Measurements from ENCODE around the gene TMTC3. TPM values are rescaled to one million over a fixed set of nuclear protein-coding genes. Genes with fewer than 3 reads are reported as not detected.
"Not testable (repeated sequence)": the region's sequence is repeated elsewhere in the genome, so short reads cannot be mapped to it uniquely, and the experiment has no call there.

TMTC3 gene
- 10 to 100 TPM; 13.0 to 15.2 TPM for total RNA-seq
- long read RNA-seq, full-length matches to known transcripts = 3 of 5 reads
- long read RNA-seq, partial matches to known transcripts = 1 of 5 reads
- long read RNA-seq, other reads (novel, unspliced or antisense) = 1 of 5 reads

DNA sequence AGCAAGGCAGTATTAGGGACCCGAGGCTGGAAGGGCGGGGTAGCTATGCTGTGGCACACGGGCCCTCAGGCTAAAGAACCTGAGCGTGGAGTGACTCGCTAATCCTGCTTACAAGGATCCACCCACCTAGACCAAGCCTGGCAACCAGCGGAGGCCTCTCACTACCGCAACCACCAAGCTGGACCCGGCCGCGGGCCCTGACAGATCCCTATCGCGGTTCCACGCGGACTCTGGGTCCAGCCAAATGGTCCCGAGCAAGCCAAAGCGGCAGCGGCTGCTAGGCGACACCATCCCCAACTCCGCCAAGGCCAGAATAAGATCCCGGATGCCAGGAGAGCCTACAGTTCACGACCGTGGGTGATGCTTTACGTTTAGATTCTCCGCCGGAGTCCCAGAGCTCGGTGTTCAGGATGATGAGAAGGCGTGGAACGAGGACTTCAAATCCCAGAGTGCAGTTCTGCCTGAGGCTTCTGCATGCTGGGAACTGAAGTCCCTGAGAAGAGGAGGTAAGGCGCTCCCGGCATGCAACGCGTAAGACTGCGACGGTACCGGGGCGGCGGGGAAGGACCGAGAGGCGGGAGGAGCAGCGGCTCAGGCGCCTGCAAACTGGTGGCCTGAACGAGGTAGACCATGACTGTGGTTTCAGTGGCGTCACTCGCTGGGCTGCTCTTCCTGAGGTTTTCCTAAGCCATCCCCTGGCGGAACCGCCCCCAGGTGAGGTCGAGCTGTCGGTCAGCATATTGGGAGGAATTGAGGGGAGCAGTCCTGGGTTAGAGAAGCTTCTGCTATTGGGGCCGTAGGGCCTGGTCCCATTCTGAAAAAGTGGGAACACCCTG, at the start of gene TMTC3, which contains the start of gene CEP290:
Gene TMTC3, plus strand, starts transcription at position 534 of the 836 bp plus-strand sequence. CDS start 6,009 bp downstream, outside the sequence.
Gene CEP290, minus strand, starts transcription at position 315 of the 836 bp plus-strand sequence. CDS start 781 bp downstream, outside the sequence.
- intact Hi-C loops (cut with DNase I, micrococcal nuclease) = no loop called here
- ATAC-seq = peak; percentile 94
- peak; percentile 95 to 98 for DNase-seq

DNA sequence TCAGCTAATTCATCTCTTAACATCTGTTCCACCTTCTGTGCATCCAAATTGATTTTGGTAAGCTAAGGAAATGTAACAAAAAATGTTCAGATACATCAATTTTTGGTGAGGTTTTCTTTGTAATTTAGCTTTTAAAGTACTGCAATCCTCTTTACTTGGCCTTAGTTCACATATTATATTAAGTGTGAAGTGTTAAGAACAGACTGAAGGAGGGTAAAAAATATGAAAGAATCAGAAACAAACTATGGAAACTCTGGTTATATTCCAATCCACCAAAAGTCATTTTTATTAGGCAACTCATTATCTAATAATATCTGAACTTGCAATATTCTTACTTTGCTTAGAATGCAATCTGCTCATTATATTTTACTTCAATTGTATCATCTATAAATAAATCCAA, 49.3 kb upstream of the TMTC3 start:
- intact Hi-C loops (cut with DNase I, micrococcal nuclease) = no loop called here
- DNase-seq (no peak), ATAC-seq (no peak)

DNA sequence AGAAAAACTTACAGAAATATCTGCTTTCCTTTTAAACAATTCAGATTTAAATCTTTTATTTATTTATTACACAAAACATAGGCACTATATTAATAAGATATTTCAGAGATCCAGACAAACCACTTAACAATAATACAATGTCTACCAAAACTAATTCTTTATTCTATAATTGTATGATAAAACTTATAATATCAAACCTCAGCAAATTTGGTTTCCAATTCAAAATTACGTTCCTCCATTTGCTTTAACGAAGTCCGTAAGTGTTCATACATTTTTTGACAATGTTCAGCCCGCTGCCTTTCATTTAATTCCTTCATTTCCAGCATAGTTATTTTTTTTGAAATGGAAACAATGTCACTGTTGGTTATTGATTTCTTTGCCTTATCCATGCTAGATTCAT, 48.5 kb upstream of the TMTC3 start:
- ATAC-seq (no peak), DNase-seq (no peak)
- intact Hi-C loops (cut with DNase I, micrococcal nuclease) = no loop called here

GRCh38 chr12:88108021-88108420, 34.1 kb upstream of the TMTC3 start:
- intact Hi-C loops (cut with DNase I, micrococcal nuclease) = no loop called here
- no peak for DNase-seq
- no peak for ATAC-seq

- peak; percentile 56 for ATAC-seq
- intact Hi-C loops (cut with DNase I, micrococcal nuclease) = no loop called here
- no peak for DNase-seq
Measured at GRCh38 chr12:88111074-88111652, 30.9 kb upstream of the TMTC3 start.

DNA sequence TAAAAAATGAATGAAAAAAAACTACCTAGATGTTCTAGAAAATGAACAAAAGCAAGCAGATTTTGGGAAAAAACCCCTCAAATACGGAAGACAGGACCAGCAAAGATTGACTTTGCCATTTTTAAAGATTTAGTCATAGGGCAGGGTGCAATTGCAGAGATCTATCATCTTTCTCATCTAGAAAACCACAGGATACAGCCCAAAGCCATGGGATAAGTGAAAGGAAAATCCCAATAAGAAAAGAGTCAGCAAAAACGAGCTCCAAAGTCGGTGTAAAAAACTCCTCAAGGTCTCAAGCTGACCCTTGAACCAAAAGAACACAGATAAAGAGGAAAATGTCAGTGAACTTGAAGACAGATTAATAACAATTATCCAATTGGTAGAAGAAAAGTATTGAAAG, 28.2 kb upstream of the TMTC3 start:
- intact Hi-C loops (cut with DNase I, micrococcal nuclease) = no loop called here
- DNase-seq (no peak), ATAC-seq (no peak)

DNA sequence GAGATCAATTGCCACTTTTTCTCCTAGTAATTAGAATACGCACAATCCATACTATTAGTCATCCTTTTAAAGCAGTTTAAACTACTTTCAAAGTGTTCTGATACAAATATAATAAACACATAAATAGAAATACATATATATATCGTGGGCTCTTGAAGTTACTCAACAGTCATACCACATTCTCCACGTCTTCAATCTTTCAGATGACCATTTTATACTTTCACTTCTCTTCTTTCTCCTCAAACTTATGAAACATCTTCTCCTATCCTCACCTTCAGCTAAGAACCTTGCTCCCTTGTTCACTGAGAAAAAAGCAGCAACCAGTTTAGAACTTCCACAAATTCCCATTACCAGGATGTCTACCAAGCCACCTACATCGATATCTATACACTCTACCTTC, 19.4 kb upstream of the TMTC3 start:
- intact Hi-C loops (cut with DNase I, micrococcal nuclease) = no loop called here
- ATAC-seq = no peak
- no peak for DNase-seq

DNA sequence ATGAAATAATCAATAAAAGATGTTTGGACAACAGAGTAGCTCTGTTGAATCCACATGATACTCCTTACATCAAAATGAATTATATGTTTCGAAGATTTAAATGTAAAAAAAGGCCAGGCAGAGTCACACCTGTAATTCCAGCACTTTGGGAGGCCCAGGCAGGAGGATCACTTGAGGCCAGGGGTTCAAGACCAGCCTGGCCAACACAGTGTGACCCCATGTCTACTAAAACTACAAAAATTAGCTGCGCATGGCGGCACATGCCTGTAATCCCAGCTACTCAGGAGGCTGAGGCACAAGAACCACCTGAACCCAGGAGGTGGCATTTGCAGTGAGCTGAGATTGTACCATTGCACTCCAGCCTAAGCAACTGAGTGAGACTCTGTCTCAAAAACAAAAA, 15.0 kb upstream of the TMTC3 start:
- DNase-seq = no peak
- intact Hi-C loops (cut with DNase I, micrococcal nuclease) = no loop called here
- ATAC-seq = no peak

- no peak for DNase-seq
- ATAC-seq = no peak
- intact Hi-C loops (cut with DNase I, micrococcal nuclease) = no loop called here
Measured at GRCh38 chr12:88127855-88128254, 14.3 kb upstream of the TMTC3 start.

DNA sequence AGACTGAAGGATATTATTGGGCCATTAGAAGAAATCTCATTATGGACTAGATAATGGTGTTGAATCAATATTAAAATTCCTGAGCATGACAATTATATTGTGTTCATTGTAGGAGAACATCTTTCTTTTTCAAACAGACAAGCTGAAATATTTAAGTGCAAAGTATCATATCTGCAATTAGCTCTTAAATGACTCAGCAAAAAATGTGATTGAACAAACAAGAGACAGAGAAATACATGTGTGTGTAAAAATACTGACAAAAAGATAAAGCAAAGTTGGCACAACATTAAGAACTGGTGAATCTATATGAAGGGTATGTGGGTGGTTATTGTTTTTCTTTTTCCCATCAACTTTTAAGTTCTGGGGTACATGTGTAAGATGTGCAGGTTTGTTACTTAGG, 9.7 kb upstream of the TMTC3 start:
- intact Hi-C loops (cut with DNase I, micrococcal nuclease) = no loop called here
- DNase-seq (no peak), ATAC-seq (no peak)

DNA sequence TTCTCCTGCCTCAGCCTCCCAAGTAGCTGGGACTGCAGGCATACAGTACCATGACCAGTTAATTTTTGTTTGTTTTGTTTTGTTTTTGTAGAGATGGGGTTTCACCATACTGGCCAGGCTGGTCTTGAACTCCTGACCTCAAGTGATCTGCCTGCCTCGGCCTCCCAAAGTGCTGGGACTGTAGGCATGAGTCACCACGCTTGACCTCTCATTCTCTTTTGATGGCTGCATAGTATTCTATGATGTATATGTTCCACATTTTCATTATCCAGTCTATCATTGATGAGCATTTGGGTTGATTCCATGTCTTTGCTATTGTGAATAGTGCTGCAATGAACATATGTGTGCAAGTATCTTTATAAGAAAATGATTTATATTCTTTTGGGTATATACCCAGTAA, 8.9 kb upstream of the TMTC3 start:
- intact Hi-C loops (cut with DNase I, micrococcal nuclease); DNase-seq; ATAC-seq: not testable (repeated sequence)

DNA sequence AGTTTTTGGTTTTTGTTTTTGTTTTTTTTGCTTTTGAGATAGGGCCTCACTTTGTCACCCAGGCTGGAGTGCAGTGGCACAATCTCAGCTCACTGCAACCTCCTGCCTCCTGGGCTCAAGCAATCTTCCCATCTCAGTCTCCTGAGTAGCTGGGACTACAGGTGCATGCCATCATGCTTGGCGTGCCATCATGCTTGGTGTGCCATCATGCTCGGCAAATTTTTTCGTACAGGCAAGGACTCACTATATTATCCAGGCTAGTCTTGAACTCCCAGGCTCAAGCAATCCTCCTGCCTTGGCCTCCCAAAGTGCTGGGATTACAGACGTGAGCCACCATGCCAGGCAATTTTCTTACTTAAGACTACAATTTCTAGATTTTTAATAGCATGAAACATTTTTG, 2.4 kb upstream of the TMTC3 start:
- DNase-seq; intact Hi-C loops (cut with DNase I, micrococcal nuclease); ATAC-seq: not testable (repeated sequence)

- ATAC-seq (no peak), DNase-seq (no peak)
- intact Hi-C loops (cut with DNase I, micrococcal nuclease) = no loop called here
Measured at GRCh38 chr12:88141425-88141773, 708 bp upstream of the TMTC3 start.

GRCh38 chr12:88142610-88142991, 494 bp downstream of the TMTC3 start:
- ATAC-seq (peak; percentile 19), DNase-seq (peak; percentile 33 to 58)
- intact Hi-C loops (cut with DNase I, micrococcal nuclease) = no loop called here

DNA sequence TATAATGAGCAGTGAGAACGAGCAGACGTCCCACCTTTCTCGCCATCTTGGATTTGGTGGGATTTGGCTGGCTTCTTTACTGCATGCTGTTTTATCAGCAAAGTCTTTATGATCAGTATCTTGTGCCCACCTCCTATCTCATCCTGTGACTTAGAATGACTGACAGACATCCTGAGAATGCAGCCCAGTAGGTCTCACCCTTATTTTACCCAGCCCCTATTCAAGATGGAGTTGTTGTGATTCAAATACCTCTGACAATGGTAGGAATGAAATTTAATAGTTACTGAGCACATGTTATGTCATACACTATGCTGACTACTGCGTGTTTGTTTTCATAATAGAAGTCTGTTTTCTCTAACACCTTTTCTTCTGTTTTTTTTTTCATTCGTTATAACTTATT, 1.9 kb downstream of the TMTC3 start:
- DNase-seq = no peak
- intact Hi-C loops (cut with DNase I, micrococcal nuclease) = no loop called here
- ATAC-seq = no peak

DNA sequence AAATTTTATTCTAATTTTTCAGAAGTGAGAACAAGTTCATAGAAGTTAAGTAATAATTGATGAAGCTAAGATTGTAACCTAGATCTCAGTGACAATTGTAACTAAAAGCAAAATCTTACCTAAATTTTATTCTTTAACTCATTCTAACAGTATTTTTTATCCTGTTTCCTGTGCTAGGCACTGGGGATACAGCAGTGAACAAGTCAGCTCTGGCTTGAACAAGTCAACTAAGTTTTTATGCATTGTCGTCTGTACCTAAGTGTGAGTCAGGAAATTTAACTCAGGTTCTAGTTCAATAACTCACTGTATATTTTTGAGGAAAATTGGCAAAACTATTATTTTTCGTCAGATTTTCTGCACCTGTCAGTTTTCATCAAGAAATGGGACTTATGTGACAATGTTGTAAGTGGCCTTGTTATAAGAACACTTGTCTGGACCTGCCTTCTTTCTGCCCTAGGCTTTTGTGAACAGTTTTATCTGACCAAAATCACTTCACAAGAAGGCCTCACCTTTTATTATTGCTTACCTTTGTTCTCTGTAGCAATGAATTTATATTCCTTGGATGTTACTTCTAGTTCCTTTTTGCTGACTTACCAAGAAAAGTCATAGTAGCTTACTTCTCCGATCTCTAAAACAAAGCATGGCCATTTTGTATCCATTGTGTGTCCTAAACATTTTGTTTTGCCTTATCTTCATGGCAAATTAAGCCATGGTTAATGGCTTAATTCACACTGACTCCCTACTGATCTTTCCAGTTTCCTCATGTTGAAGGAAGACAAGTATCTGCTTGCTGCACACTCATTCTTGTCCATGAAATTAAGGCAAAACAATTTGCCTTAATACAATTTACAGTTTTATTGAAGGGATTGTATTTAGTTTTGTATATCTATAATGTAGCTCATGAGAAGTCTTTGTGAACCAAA, 2.7 kb downstream of the TMTC3 start:
- no peak for DNase-seq
- intact Hi-C loops (cut with DNase I, micrococcal nuclease) = no loop called here

GRCh38 chr12:88145567-88146505, 3.7 kb downstream of the TMTC3 start:
- DNase-seq (no peak), ATAC-seq (no peak)
- intact Hi-C loops (cut with DNase I, micrococcal nuclease) = no loop called here

More for the DNA sequence above, 2.7 kb downstream of the TMTC3 start:
- no peak for ATAC-seq

DNA sequence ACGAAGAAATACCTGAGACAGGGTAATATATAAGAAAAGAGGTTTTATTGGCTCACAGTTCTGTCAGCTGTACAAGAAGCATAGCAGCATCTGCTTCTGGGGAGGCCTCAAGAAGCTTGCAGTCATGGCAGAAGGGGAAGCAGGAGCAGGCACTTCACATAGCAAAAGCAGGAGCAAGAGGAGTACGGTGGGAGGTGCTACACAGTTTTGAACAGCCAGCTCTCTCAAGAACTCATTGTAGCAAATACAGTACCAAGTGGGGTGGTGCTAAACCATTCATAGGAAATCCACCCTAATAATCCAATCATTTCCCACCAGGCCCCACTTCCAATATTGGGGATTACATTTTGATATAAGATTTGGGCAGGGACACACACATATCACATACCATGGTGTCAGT, 8.0 kb downstream of the TMTC3 start:
- intact Hi-C loops (cut with DNase I, micrococcal nuclease) = no loop called here
- no peak for ATAC-seq
- DNase-seq = no peak
